Stimulated activated CD4-positive, alpha-beta T cell treated with anti-CD3 and anti-CD28 coated beads, Interleukin-2, amount 100 ng/mL, for 24 hours (primary cell): ENCODE results near the gene PER3.

Experiments
- DNase-seq, 2 donors: peaks; one replicate each; pipeline ENCODE4 v3.0.0-alpha.2; 2020

The PER3 gene

GRCh38 chr1:7783826-7784491, at the start of gene PER3:
PER3 (plus strand) TSS chr1:7784291; CDS start chr1:7784878, 587 bp downstream.
- DNase-seq, result peak; percentile 91

- no peak for DNase-seq
Observed at GRCh38 chr1:7738044-7738443, 46.0 kb upstream of the PER3 start.

GRCh38 chr1:7743346-7743745, 40.7 kb upstream of the PER3 start:
- DNase-seq, result no peak

- no peak for DNase-seq
Observed at GRCh38 chr1:7744882-7745281, 39.2 kb upstream of the PER3 start.

DNA sequence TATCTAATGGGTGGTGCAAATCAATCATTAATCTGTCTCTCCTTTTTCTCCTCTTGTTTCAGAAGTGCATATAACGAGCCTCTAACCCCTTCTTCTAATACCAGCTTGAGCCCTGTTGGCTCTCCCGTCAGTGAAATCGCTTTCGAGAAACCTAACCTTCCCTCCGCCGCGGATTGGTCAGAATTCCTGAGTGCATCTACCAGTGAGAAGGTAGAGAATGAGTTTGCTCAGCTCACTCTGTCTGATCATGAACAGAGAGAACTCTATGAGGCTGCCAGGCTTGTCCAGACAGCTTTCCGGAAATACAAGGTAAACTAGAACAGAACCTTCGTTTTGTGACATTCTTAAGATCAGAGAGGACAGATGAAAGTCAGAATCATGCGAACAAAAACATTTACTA, 38.3 kb upstream of the PER3 start:
- DNase-seq, result no peak

GRCh38 chr1:7747605-7748004, 36.5 kb upstream of the PER3 start:
- DNase-seq, result no peak

DNA sequence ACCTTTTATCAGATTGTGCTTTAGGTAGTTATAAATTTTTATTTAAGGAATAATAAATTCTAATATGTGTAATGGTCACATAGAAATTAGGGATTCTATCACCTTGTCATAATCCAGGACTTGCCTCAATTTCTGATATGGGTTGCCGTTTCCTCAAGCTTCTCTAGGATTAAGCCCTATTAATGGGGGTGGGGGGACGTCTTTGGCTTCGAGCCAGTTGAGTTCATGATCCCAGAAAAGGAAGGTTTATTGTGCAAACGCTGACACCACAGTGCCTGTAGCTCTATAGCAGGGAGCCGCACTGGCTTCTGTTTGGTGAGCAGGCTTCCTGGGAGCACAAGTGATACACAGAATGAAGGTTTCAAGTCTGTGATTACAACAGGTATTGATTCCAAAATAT, 35.0 kb upstream of the PER3 start:
- DNase-seq, result no peak

DNA sequence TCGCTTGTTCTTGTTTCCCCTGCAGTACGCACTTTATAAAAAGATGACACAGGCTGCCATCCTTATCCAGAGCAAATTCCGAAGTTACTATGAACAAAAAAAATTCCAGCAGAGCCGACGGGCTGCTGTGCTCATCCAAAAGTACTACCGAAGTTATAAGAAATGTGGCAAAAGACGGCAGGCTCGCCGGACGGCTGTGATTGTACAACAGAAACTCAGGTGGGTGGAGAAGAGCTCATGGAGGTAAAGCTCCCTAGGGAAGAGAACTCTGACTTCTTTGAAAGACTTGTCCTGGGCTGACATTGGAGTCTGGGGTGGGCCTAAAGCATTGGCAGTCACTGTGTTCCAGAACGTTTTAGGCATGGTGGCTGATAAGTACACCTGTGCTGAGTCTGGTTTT, 32.9 kb upstream of the PER3 start:
- DNase-seq, result no peak

GRCh38 chr1:7752512-7753417, 31.3 kb upstream of the PER3 start:
- peak; percentile 53 to 56 for DNase-seq

DNA sequence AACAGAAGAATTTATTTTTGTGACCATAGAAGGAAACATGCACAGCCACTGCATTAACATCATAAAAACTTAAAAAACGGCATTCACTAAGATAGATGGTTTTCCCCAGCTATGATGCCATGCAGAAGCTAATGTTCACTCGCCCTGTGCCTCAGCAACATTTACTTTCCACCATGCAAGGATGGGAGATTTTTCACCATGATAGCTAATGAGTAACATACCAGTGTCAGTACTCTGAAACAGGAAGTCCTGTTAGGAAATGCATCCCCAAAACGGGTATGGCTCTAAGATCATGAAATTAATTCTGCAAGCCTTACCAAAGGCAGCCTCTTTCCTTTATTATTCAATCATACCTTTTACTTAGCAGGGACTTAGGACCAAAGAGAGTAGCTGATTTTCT, 30.4 kb upstream of the PER3 start:
- no peak for DNase-seq

GRCh38 chr1:7754234-7754633, 29.9 kb upstream of the PER3 start:
- no peak for DNase-seq

DNA sequence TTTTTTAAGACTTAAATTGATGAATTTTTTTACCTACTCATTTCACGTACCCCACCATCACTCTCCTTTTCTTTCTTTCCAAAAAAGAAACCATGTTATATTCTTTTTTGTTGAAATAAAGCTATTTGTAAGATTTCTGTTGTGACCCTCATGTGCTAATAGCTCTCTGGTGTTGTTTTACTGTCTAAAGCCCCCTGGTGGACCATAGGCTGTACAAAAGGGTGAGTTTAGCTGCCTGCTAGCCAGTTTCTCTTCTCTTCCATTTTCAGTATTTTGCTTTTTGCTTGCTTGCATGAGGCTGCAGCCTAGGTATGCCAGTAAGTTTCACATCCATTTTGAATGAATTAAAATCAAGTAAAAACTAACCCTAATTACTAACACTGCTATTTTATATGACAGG, 28.6 kb upstream of the PER3 start:
- DNase-seq, result no peak

GRCh38 chr1:7760245-7760644, 23.8 kb upstream of the PER3 start:
- DNase-seq, result no peak

- no peak for DNase-seq
Observed at GRCh38 chr1:7761103-7761502, 23.0 kb upstream of the PER3 start.

- DNase-seq, result no peak
Observed at GRCh38 chr1:7767176-7767575, 16.9 kb upstream of the PER3 start.

GRCh38 chr1:7768583-7768982, 15.5 kb upstream of the PER3 start:
- no peak for DNase-seq

DNA sequence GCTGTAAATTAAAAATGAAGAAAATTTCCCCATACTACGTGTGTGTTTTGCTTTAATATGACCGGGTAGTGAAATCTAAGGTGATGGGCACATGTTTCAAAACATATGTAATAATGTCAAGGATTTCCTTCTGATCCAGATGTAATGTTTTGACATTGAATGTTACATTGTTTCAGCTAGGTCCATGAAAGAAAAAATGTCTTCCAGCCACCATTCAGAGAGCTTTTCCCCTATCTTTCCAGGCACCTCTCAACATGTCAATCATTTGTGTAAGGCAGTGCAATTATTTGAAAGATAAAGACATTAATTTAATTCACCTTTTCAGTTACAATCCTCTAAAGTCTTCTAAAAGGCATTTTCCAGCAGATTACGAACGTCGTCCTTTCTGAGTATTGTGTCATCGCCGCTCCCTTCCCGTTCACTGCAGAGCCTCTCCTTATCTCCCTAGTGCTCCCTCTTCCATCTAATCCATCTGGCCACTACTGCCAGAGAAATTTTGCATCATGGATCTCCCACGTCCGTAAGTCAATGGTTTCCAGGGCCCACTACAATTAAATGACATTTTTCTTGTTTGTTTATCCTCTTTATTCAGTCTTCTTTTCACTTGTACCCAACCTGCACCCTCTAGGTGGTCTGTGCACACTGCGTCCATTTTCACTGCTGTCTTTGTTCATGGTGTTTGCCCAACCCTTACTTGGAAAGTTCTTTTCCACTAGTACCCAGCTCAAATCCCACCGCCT, 14.2 kb upstream of the PER3 start:
- DNase-seq, result no peak

DNA sequence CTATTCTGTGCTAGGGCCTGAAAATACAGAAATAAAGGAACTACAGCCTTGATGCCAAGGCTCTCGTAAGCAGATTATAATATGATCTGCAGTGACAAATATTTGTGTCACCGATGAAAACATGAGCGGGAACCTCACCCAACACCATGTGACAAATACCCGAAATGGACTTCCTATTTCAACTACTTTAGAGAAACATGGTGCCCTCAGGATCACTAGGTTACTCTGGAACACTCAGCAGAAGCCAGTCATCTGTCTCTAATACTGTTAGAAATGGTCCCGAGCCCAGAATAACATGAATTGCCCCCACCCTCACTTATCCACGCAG, 13.5 kb upstream of the PER3 start:
- DNase-seq, result no peak

DNA sequence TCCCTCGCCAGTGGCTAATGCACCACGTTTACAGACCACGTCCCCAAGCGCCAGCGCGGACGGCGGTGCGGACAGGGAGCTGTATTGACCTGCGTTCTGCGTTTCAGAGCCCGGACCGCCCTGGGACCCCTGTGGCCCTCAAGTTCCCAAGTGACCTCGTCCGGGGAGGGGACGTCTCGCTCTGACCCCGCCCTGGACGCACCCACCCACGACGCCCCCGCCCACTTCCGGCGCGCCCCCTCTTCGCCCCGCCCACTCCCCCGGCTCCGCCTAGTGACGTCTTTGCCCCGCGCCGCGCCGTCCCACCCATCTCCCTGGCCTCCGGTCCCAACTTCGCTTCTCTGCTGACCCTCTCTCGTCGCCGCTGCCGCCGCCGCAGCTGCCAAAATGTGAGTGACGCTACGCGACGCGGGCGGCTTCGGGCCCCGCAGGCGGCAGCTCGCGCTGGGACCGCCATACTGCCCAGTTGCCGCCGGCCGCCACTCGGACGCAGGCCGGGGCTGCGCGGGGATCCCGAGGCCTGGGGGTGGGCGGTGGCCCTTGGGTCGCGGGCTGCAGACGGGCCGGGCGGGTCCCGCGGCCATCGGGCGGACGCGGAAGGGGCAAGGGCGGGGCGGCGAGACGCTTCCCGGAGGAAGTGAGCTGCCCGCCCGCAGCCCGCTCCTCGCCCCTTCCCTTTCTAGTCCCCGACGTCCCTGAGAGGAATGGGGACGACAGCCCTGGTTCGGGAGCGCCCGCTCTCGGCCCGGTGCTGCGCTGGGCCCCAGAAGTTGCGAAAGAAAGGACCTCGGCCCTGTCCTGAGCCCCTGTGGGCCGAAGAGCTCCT, 12.9 kb upstream of the PER3 start, which contains the start of gene VAMP3:
Gene VAMP3 (plus strand): TSS at position 300 of the 826 bp plus-strand sequence. CDS start 88 bp downstream, at position 388.
- peak; percentile 89 to 90 for DNase-seq

GRCh38 chr1:7771823-7772299, 12.2 kb upstream of the PER3 start:
- no peak for DNase-seq

DNA sequence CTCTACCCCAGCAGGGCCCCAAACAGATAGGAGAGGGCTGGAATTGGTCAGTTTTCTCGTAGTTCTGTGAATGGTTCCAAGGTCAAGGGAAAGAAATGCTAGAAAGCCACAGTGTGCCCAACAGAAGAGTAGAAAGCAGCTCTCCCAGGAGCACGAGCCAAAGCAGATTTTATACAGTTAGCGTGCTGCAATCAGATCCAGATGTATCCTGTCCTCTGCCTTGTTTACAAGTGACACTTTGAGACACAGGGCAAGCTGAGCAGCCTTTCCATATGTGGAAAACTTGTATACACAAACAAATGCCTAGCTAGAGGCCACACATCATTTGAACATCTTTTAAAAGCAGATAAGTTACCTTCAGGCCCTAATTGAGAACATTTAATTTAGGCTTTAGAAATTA, 6.5 kb upstream of the PER3 start:
- DNase-seq, result no peak

DNA sequence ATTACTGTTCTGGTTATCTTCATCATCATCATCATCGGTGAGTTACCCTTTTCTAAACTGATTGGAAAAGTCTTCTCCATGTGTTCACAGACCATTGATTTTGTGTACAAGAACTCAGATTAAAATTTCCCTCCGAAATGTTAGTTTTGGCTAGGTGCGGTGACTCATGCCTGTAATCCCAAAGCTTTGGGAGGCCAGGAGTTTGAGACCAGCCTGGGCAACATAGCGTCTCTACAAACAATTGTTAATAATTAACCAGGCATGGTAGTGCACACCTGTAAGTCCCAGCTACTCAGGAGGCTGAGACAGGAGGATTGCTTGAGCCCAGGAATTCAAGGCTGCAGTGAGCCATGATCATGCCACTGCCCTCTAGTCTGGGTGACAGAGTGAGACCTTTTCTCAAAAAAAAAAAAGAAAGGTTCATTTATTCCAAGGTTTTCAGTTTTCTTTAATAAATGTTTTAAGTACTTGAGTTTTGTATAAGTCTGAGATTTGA, 5.9 kb upstream of the PER3 start:
- DNase-seq, result no peak
